ENCODE measurements around the gene APP.
"Not testable (repeated sequence)": the region's sequence is repeated elsewhere in the genome, so short reads cannot be mapped to it uniquely, and the experiment has no call there.

APP gene

GRCh38 chr21:26061437-26061836 lies 109.1 kb downstream of the APP start:
- no peak for DNase-seq (ENCODE audit: low read depth)

DNA sequence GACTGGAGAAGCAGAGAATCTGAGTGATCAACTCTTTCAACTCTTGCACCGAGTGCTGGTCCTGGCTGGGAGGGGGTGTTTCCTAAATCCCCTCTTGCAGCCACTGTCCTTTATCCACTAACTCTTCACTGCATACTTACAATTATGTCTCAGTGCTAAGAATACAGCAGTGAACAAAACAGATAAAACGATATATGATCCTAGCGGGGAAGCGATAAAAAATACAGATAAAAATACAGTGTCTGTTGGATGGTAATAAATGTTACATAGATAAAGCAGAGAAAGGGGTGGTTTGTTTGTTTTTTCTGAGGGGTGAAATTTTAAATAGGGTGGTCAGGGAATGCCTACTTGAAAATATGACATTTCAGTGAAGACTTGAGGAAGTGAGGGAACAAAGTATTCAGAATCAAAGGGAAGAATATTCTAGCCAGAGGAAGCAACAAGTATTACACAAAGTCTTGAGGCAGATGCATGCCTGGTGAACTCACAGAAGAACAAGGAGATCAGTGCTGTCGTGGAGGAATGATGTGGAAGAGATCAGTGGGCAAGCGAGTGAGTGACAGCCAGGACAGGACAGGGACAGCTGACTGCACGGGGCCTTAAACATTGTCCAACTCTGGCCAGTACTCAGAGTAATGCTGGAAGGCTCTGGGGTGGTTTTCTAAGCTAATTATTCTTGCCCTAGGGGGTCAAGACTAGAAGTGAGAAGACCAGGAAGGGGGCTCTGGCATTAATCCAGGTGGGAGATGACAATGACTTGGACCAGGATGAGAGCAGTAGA lies 110.0 kb downstream of the APP start:
- DNase-seq (ENCODE audit: low read depth), result no peak

GRCh38 chr21:26057477-26058170 lies 112.9 kb downstream of the APP start:
- no peak for DNase-seq (ENCODE audit: low read depth)

- DNase-seq (ENCODE audit: low read depth), result no peak
Observed at GRCh38 chr21:26055841-26056264, 114.7 kb downstream of the APP start.

DNA sequence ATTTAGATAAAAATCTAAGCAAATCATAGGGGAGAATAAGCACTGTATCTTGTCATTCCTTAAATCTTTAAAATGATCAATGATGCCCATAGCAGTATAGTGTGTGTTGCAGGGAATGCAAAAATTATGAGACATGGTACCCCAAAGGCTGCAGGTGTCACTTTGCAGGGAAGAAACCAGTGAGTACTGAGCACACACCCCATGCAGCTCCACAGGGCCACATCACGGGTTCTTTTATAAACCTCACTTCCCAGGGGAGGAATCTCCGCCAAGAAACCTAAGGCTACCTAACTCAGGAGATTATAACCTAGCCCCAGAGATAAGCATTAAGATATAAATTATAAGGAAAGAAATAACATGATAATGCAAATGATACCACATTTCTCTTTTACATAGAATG lies 115.6 kb downstream of the APP start:
- DNase-seq (ENCODE audit: low read depth), result no peak

DNA sequence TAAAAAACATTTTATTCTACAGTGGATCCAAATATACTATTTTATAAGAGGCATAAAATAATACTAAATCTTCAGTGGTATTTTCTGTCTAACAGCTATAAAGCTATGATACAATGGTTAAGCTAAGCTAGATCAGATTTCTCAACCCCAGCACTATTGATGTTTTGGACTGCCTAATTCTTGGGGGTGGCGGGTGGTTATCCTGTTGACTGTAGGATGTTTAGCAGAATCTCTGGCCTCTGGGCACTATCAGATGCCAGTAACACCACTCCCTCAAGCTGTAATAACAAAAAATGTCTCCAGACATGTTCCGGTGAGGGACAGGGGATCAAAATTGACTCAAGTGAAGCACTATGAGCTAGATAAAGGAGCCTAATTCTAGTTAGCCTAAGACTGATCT lies 118.5 kb downstream of the APP start:
- DNase-seq (ENCODE audit: low read depth), result no peak

DNA sequence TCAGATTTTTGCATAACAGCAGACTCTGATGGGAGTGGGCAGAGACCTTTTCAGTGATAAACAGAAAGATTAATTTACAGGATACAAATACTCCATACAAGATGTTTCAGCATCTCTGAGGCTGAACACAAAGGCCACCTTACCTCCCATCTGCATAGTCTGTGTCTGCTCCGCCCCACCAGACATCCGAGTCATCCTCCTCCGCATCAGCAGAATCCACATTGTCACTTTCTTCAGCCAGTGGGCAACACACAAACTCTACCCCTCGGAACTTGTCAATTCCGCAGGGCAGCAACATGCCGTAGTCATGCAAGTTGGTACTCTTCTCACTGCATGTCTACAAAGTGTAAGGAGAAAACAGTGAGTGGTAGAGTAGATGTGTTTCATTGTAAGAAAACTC lies 119.7 kb downstream of the APP start:
- DNase-seq (ENCODE audit: low read depth), result no peak

- DNase-seq (ENCODE audit: low read depth), result no peak
Observed at GRCh38 chr21:26049803-26050202, 120.8 kb downstream of the APP start.

DNA sequence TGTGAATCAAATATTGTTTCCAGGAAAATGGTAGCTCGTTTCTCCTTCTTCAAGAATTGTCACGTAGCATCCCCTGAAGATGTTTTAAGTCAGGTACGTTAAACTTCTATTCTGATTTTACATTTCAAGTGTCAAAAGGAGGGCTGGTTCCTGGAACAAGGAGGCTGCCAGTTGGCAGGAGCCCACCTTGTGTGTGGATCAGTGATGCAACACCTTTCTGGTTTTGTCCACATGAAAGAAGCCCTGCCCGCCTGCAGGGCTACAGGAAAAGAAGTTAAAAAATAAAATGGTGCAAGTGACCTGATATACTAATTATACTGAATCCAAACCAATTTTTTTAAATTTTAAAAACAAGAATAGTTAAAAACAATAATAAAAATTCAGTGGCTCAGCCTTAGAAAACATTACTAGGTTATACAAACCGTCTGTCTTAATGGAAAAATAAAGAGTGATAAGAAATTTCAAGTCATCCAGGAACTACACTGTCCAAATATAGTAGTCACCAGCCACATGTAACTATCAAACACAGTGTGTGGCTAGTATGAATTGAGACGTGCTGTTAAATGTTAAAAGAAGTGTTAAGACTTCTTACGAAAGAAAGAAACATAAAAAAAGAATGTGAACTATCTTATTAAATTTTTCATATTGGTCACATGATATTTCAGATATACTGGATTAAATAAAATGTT lies 123.1 kb downstream of the APP start:
- DNase-seq (ENCODE audit: low read depth), result no peak

DNA sequence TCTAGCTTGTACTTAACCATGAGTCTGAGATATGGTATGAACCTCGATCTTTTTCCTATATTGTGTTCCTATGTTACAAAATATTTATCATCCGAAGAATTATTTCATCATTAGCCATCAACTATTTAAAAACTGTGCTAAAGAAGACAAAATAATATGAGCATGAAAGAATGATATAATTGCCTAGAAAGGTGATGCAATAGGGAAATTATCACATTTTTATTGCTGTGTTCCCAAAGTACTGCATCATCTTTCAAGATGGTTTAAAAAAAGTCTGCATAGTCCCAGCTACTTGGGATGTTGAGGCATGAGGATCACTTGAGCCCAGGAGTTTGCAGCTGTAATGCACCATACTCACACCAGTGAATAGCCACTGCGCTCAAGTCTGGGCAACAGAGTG lies 126.7 kb downstream of the APP start:
- no peak for DNase-seq (ENCODE audit: low read depth)

DNA sequence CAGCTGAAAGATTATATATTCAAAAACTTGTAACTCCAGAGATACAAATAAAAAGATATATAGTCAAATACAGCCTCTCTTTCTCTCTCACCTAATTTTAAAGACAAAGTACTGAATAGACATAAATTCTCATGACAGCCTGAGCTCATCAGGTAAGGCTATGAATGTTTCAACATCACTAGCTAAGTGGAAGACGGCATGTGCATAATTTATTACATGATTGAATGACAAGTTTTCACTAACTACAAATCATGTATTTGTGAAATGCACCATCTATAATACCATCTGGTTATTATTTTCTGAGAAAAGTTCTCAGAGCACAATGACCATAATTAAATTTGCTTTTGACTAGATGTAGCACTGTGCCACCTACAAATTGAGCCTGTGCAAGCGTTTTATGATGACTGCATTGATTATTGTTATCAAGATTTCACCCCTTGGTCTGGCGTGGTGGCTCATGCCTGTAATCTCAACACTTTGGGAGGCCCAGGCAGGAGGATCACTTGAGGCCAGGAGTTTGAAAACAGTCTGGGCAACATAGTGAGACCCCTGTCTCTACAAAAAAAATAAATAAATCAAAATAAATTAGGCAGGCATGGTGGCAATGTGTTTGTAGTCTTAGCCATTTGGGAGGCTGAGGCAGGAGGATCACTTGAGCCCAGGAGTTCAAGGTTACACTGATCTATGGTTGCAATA lies 128.2 kb downstream of the APP start:
- no peak for DNase-seq (ENCODE audit: low read depth)

DNA sequence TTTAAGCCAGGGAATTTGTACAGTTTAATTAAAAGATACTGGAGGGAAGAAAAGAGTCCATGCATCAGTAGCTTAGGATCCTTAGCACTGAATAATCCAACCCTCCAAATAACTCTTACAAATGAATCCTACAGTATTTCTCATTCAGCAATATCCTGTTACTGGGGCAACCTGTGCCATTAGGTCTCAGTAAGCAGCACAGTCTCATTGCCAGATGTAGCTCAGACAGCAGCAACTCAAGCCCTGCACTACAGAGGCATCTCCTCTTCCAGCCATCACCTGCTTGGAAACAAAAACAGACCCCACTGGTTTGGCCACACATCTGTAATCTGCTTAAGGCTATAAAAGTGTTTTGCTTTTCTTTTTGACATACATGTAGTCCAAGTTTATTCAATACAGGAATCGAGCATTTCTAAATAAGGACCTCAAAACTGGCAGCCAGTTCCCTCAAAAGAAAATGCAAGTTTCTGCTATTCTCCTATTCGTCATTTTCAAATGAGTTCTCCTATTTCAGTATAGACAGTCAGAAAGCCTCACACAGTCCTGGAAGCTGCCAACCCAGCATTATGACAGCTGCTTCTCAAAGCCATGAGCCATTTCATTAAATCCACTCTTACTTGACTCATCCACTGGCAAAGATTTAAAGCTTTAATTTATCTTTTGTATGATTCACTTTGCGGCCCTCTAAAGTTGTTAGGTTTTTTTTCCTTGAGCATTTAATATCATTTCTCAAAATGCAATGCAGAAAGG lies 129.0 kb downstream of the APP start:
- DNase-seq (ENCODE audit: low read depth), result no peak

GRCh38 chr21:26036916-26037315 lies 133.7 kb downstream of the APP start:
- DNase-seq (ENCODE audit: low read depth), result no peak

- no peak for DNase-seq (ENCODE audit: low read depth)
Observed at GRCh38 chr21:26032263-26032662, 138.3 kb downstream of the APP start.

DNA sequence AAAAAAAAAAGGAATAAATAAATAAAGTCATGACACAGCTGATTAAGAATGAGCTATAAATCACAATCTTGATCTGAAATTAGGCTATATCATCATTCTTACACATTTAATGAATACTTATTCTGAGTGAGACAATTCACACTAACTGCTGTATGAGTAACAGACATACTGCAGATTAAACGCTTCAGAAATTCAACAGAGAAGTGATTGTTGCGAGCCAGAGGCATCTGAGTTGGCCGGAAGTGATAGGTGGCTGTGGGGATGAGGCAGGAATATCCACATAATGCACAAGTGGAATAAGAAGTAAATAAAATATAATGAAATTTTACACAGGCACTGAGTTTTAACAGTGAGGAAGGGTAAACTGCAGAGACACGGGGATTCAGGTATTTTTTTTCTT lies 142.4 kb downstream of the APP start:
- DNase-seq (ENCODE audit: low read depth), result no peak

DNA sequence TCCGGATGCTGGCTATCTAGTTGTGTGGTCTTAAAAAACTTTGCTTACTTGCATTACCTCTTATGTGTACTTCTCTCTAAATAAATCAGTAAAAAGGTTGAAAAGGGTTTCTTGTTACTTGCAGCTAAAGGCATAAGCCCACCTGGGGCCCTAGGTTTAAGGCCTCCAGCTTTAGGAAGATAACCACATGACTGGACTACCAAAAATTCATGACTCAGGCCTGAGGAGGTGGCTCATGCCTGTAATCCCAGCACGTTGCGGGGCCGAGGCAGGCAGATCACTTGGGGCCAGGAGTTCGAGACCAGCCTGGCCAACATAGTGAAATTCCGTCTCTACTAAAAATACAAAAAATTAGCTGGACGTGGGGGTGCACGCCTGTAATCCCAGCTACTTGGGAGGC lies 142.9 kb downstream of the APP start:
- DNase-seq (ENCODE audit: low read depth), result no peak

- no peak for DNase-seq (ENCODE audit: low read depth)
Observed at GRCh38 chr21:26025536-26026512, 144.7 kb downstream of the APP start.

- not testable (repeated sequence) for DNase-seq (ENCODE audit: low read depth)
Observed at GRCh38 chr21:26023406-26023805, 147.2 kb downstream of the APP start.

- not testable (repeated sequence) for DNase-seq (ENCODE audit: low read depth)
Observed at GRCh38 chr21:26022598-26023337, 147.8 kb downstream of the APP start.

DNA sequence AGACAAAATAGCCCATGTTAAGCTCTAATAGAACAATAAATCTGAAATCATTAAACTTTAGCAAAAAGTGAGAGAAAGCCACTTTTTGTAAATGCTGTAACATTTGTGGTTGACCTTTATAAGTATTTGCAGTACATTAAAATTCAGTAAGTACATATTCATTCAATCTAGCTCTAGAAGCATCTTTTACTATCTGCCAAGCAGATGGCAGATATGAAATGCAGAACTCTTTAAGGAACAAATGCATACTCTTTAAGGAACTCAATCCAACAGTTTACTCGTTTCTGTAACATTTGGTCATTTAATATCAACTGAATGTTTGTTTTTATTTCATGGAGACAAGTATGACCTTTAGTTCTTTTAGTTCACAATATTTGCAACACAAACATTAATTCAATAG lies 150.1 kb downstream of the APP start:
- DNase-seq (ENCODE audit: low read depth), result no peak

Measured in activated T-cell treated with anti-CD3 and anti-CD28 coated beads for 1 hour (primary cell).